ENCODE results near the gene LIN9. TPM values are rescaled to one million over a fixed set of nuclear protein-coding genes. Genes with fewer than 3 reads are reported as not detected.

Gene LIN9
- total and polyA plus RNA-seq, 10 of the 15 experiments (the other 5 are each of a cell fraction or from before 2014, with no cell fraction given): 5.9 to 13.5 (median 8.3) TPM

- TF ChIP-seq RELB (IDR thresholded peaks at IDR 0.05; ENCODE audit: low read depth) (no peak), KDM1A (IDR thresholded peaks at IDR 0.05; ENCODE audit: borderline replicate concordance) (no peak), PRDM15 (CRISPR knock-in tag; IDR thresholded peaks at IDR 0.05) (no peak), TCF7 (IDR thresholded peaks at IDR 0.05; ENCODE audit: borderline replicate concordance) (no peak)
These were observed 14.0 kb upstream of the LIN9 start (continued) for GRCh38 chr1:226322986-226323385.

GRCh38 chr1:226320930-226321329 lies 12.0 kb upstream of the LIN9 start:
- ChIA-PET POLR2A (no interaction called here), RAD21 (ENCODE audit: unreplicated experiment) (no interaction called here), CTCF (no interaction called here), SMC1A (ENCODE audit: uncharacterized antibody, unreplicated experiment) (no interaction called here)
- H3K4me2 ChIP-seq (ENCODE audit: control insufficient read depth, insufficient read depth): no peak overlapping the region
- in situ Hi-C loops (cut with MboI) (no loop called here), intact Hi-C loops (cut with micrococcal nuclease; ENCODE audit: unreplicated experiment) (no loop called here)
- TF ChIP-seq RUNX3 (IDR thresholded peaks at IDR 0.05; ENCODE audit: low read length) (no peak), NFYB (IDR thresholded peaks at IDR 0.05; ENCODE audit: insufficient read depth, low read depth, low read length) (peak; percentile 79), BRCA1 (IDR thresholded peaks at IDR 0.05; ENCODE audit: low read depth, low read length) (no peak), JUND (IDR thresholded peaks at IDR 0.05; ENCODE audit: low read depth, low read length) (no peak)
- no peak overlapping the region for H2AFZ ChIP-seq (ENCODE audit: control insufficient read depth, low read depth, low read length)
- H3K4me3 ChIP-seq: no peak overlapping the region
- H3K4me1 ChIP-seq (ENCODE audit: control insufficient read depth, insufficient read depth, low read length): no peaks in the 10 kb centered on the region
- H3K36me3 ChIP-seq (ENCODE audit: control insufficient read depth in 2 of 2, insufficient read depth in 2 of 2, low read length in 1 of 2): no peaks in the 10 kb centered on the region
- no peak for ATAC-seq
- no peaks in the 10 kb centered on the region; a peak in 1 of 4 replicates for H3K27me3 ChIP-seq (replicated peaks in 1 of 2; ENCODE audit: control insufficient read depth in 2 of 2, insufficient read depth in 2 of 2, low read length in 1 of 2)
- H3K27ac ChIP-seq (ENCODE audit: control insufficient read depth, insufficient read depth): no peak overlapping the region
- DNase-seq (ENCODE audit: low read depth, low spot score): no peak
- no peaks in the 10 kb centered on the region for H4K20me1 ChIP-seq (ENCODE audit: control insufficient read depth, insufficient read depth)
- BruUV-seq (replicated peaks): no TSS peak
- no peaks in the 10 kb centered on the region; the same call in 2 of the 3 replicates for H3K9me3 ChIP-seq (replicated peaks; ENCODE audit: control insufficient read depth, insufficient read depth, low read length)
- WGBS (ENCODE audit: insufficient coverage, insufficient replicate concordance, low lambda C conversion rate, missing lambda C conversion rate): 73% methylated on average over 10 of the region's 10 CpGs
- no peak overlapping the region for H3K9ac ChIP-seq (ENCODE audit: control insufficient read depth, insufficient read depth, low read length)
- no peak for FAIRE-seq
- H3K79me2 ChIP-seq (ENCODE audit: control insufficient read depth, insufficient read depth, low read length): no peaks in the 10 kb centered on the region

All from GM12878 (cell line).